ENCODE measurements around the gene PIGZ.
"Not testable (repeated sequence)": the region's sequence is repeated elsewhere in the genome, so short reads cannot be mapped to it uniquely, and the experiment has no call there.

PIGZ gene

DNA sequence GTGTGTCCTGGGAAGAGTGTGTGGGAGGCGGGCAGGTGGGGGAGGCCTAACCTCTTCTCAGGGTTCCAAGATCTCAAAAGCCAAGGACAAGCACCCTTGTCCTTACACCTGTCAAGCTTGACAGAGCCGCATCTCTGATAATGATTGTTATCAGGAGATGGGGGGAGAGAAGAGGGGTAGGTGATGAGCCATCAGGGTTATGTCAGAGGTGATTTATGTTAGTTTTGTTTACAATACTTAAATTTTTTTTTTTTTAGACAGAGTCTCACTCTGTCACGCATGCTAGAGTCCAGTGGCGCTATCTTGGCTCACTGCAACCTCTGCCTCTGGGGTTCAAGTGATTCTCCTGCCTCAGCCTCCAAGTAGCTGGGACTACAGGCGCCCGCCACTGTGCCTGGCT is 18.9 kb downstream of the PIGZ start:
- no peak for DNase-seq (ENCODE audit: low spot score)

GRCh38 chr3:196949285-196949619 is 19.4 kb downstream of the PIGZ start:
- DNase-seq (ENCODE audit: low spot score): no peak

GRCh38 chr3:196948442-196949284 is 20.0 kb downstream of the PIGZ start:
- no peak for DNase-seq (ENCODE audit: low spot score)

GRCh38 chr3:196947860-196948441 is 20.7 kb downstream of the PIGZ start:
- no peak for DNase-seq (ENCODE audit: low spot score)

DNA sequence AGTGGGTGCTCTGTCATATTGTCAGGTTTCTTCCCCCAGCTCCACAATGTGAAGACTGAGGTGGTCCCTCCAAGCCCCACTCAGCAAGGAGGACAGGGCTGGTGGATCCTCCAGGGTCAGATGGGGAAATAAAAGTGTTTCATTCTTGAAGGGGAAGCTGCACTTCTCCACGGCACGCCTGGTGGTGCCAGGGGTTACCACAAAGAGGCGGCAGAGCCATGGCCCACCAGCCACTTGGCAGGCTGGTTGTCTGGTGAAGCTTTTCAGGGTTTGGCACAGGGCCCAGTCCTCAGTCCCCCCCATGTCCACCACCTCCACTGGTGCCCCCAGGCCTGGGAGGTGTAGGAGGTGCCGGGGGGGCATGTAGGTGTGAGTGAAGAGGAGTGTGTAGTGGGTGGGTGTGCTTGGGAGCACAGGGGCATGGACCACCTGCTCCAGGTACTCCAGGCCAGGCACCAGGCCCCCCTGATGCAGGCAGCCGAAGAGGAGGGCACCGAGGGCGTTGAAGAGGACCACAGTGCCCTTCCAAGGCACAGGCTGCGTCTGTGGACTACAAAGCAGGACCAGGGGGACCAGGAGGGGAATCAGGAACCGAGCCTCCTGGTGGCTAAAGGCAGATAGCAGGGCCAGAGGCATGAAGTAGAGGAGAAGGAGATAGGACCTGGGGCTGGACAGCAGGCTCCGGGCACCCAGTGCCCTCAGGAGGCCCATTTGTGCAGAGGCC is 21.3 kb downstream of the PIGZ start:
- no peak for DNase-seq (ENCODE audit: low spot score)

DNA sequence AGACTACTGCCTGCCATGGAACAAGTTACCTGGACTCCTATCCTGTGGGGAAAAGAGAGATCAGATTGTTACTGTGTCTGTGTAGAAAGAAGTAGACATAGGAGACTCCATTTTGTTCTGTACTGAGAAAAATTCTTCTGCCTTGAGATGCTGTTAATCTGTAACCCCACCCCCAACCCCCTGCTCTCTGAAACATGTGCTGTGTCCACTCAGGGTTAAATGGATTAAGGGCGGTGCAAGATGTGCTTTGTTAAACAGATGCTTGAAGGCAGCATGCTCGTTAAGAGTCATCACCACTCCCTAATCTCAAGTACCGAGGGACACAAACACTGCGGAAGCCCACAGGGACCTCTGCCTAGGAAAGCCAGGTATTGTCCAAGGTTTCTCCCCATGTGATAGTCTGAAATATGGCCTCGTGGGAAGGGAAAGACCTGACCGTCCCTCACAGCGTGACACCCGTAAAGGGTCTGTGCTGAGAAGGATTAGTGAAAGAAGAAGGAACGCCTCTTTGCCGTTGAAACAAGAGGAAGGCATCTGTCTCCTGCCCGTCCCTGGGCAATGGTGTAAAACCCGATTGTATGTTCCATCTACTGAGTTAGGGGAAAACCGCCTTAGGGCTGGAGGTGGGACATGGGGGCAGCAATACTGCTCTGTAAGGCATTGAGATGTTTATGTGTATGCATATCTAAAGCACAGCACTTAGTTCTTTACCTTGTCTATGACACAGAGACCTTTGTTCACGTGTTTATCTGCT is 24.4 kb downstream of the PIGZ start:
- not testable (repeated sequence) for DNase-seq (ENCODE audit: low spot score)

- DNase-seq (ENCODE audit: low spot score): no peak
Measured at GRCh38 chr3:196942915-196943277, 25.7 kb downstream of the PIGZ start.

DNA sequence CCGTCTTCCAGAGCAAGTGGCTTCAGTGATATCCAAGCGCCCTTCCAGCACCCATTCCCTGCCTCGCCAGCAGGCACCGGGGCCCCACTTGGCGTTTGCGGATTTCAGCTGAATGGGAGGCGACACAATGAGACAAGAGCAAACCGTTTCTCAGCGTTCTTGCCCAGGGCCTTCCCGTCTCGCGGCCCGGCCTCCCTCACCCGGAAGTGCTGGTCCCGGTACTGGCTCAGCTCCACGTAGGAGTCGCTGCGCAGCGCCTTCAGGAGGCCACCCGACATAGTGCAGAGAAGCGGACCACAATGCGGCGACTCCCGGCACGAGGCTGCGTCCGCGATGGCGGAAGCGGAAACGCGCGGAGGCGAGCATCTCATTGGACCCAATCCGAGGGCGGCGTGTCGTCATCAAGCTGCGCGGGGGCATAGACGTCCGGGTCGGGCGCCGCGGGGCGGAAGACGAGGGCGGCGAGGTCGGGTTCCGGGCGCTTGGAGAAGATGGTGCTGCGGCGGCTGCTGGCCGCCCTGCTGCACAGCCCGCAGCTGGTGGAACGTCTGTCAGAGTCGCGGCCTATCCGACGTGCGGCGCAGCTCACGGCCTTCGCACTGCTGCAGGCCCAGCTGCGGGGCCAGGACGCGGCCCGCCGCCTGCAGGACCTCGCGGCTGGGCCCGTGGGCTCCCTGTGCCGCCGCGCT is 26.3 kb downstream of the PIGZ start, which contains the start of gene NCBP2:
Gene NCBP2, minus strand, starts transcription at position 303 of the 689 bp plus-strand sequence. Its CDS starts 25 bp downstream, at position 278.
- peak; percentile 97 for DNase-seq (ENCODE audit: low spot score)

DNA sequence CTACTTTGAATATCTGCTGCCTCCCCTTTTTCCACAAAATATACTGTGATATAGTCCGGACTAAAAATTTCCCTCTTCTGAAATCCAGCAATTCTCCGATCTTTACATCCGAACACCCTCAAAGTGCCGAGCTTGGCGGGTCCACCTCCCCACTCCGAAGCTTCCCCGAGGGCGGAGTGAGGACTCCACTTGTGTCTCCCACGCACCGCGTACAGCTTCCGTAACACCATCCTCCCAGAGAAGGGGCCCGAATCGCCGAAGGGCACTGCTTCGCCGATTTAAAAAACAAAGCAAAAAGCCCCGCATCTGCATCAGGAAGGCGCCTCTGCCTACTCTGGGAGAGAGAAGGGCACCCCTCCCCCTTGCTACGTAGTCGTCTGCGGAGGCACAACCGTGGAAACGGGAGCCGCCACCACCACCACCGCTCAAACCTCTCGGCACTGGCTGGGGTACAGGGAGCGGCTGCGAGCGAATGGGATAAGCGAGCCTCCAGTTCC is 26.9 kb downstream of the PIGZ start:
- peak; percentile 43 for DNase-seq (ENCODE audit: low spot score)

DNA sequence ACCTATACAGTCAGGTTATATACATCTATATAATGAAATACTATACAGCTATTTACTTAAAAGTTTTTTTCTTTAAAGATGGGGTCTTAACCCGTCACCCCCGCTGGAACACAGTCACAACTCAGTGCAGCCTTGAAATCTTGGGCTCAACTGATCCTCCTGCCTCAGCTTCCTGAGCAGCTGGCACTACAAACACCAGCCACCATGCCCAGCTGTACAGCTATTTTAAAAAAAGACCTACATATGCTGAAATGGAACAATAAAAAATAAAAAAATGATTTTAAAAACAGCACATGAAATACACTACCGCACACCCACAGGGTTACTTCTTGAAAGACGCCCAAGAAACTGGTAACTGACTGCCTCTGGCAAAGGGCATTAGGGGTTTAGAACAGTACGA is 30.1 kb downstream of the PIGZ start:
- DNase-seq (ENCODE audit: low spot score): no peak

GRCh38 chr3:196938124-196938523 is 30.5 kb downstream of the PIGZ start:
- DNase-seq (ENCODE audit: low spot score): no peak

- no peak for DNase-seq (ENCODE audit: low spot score)
Measured at GRCh38 chr3:196936288-196936687, 32.3 kb downstream of the PIGZ start.

- DNase-seq (ENCODE audit: low spot score): no peak
Measured at GRCh38 chr3:196932600-196932999, 36.0 kb downstream of the PIGZ start.

GRCh38 chr3:196931828-196932587 is 36.6 kb downstream of the PIGZ start:
- DNase-seq (ENCODE audit: low spot score): no peak

- no peak for DNase-seq (ENCODE audit: low spot score)
Measured at GRCh38 chr3:196931157-196931556, 37.5 kb downstream of the PIGZ start.

DNA sequence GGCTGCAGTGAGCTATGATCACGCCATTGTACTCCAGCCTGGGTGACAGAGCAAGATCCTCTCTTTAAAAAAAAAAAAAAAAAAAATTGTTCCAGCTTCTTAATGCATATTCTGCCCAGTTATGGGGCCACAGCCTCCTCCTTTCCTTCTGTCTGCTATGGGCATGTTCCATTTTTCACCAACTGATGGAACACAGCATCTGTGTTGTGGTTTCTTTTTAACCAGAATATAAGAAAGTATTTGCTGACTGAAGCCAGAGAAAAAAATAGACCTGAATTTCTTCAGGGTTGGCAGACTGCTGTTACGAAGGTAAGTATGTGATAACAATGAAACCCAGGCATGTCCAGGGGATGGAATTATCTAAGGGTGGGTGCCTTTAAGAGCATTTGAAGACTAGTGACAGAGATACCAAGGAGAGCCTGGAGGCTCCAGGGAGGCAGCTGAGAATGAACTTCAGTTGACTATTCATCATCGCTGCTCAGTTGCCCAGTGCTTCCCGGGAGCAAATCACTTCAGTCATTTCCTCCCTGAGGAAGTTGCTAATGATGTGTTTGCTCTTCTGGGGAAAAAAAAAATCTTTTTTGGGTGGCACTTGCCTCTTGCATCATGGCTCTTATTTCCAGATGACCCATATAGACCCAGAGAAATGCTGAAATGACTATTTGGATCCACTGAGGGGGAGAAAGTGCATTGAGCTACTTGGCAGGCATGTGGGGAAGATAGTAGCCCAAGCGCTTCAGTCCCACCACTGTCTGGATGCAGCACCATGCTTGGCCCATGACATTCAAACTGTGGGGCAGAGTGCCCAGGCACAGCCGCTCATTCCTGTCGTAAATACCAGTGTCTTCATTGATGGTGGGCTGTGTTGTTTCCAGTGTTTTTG is 40.8 kb downstream of the PIGZ start:
- no peak for DNase-seq (ENCODE audit: low spot score)

DNA sequence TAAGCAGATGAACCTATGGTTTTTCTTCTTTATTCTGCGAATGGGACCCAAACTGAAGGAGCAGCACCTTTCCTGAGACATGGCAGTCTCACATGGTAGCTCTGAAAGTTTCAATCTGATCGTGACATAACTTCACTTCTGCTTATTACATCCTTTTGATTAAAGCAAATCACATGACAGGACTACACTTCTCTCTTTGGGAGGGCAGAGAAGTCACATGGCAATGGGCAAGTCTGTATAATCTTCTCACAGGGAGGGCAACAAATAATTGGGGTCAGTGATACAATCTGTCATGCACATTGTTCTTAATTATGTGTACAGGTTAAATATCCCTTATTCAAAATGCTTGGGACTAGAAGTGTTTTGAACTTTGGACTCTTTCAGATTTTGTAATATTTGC is 47.9 kb downstream of the PIGZ start:
- no peak for DNase-seq (ENCODE audit: low spot score)

GRCh38 chr3:196918968-196919367 is 49.7 kb downstream of the PIGZ start:
- no peak for DNase-seq (ENCODE audit: low spot score)

DNA sequence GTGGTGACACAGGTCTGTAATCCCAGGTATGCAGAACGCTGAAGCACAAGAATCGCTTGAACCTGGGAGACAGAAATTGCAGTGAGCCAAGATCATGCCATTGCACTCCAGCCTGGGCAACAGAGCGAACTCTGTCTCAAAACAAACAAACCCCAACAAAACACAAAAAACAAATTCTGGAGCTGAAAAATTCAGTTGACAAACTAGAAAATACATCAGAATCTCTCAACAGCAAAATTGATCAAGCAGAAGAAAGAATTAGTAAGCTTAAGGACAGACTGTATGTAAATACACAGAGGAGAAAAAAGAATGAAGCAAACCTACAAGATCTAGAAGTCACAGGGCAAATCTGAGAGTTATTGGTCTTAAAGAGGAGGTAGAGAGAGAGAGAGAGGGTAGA is 51.6 kb downstream of the PIGZ start:
- DNase-seq (ENCODE audit: low spot score): no peak

GRCh38 chr3:196916221-196916620 is 52.4 kb downstream of the PIGZ start:
- no peak for DNase-seq (ENCODE audit: low spot score)

Data from COLO829 (cell line).